CD4-positive, alpha-beta T cell treated with Interleukin-6 at 100 ng/mL for 8 hours (primary cell): Measurements from ENCODE around the gene SLC16A1.
"Not testable (repeated sequence)": the region's sequence is repeated elsewhere in the genome, so short reads cannot be mapped to it uniquely, and the experiment has no call there.

Source experiments
- DNase-seq: peaks from one replicate; pipeline ENCODE4 v3.0.0-alpha.2; 2020; ENCODE audit warnings: mixed read lengths, low spot score

Gene SLC16A1

DNA sequence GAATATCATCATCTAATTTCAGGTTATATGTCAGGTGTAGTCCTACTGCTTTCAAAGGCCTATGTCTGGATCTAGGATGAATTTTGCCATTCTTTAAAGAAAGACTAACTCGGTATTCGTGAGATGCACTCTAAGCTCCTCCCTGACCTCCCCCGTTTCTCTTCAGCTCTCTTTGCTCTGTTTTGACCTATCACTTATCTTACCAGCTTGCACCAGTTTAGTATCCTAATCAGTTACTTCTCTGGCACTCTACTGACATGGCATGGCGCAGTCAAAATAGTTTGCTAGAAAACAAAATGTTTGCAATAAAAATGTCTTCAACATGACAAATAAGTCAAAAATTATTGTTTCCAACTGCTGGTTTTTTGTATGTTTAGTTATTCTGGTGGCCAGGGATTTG lies 8.4 kb upstream of the SLC16A1 start:
- no peak for DNase-seq

GRCh38 chr1:112961072-112961471 lies 5.1 kb upstream of the SLC16A1 start:
- no peak for DNase-seq

- DNase-seq: no peak
Observed at GRCh38 chr1:112960384-112960783, 4.4 kb upstream of the SLC16A1 start.

DNA sequence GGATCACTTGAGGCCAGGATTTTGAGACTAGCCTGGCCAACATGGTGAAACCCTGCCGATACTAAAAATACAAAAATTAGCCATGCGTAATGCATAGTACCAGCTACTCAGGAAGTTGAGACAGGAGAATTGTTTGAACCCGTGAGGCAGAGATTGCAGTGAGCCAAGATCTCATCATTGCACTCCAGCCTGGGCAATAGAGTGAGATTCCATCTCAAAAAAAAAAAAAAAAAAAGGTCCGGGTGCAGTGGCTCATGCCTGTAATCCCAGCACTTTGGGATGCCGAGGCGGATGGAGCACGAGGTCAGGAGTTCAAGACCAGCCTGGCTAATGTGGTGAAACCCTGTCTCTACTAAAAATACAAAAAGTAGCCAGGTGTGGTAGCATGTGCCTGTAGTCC lies 2.2 kb upstream of the SLC16A1 start:
- not testable (repeated sequence) for DNase-seq

GRCh38 chr1:112957133-112957812 lies 1.3 kb upstream of the SLC16A1 start:
- DNase-seq: peak; percentile 54

DNA sequence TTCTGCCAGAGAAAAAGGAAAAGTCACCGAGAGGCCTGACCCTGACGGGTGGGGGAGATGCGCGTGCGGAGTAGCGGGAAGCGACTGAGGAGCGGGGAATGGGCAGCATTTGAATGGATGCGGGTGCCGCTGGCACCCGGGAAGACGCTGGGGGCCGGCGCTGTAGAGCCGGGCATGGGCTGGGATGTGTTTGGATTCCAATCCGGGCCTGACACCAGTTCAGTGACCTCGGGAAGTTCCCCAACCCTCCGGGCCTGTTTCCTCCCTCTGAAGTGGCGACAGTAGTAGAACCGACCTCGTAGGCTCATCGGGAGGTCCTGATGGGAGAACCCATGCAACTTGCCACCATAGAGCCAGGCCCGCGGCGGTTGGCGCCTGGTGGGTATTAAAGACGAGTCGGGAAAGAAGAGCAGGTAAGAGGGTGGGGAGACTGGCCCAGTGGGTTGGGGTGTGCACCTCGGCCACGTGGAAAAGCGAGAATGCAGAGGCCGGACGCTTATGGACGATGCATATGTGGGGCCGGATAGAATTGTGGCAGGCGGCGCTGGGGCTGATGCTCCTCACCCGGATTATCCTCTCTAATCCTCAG lies 642 bp upstream of the SLC16A1 start:
- DNase-seq: peak; percentile 7

- DNase-seq: peak; percentile 29
Observed at GRCh38 chr1:112954945-112955772, 837 bp downstream of the SLC16A1 start.

GRCh38 chr1:112954017-112954650 lies 1.9 kb downstream of the SLC16A1 start:
- DNase-seq: no peak

DNA sequence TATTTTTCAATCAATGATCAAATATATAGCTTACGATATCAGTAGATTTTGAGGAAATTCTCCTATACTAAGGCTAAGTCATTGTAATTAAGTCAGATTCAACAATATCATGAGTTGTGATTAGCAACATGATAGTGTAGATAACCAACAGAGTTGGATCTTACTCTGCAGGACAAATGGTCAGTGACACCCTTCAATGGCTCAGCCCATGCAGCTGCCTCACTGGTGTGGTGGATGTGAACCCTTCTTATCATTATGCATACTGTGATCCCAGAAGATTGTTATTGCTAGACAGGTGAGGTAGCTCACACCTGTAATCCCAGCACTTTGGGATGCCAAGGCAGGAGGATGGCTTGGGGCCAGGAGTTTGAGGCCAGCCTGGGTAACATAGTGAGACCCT lies 5.6 kb downstream of the SLC16A1 start:
- DNase-seq: no peak

GRCh38 chr1:112946683-112947082 lies 9.3 kb downstream of the SLC16A1 start:
- no peak for DNase-seq

GRCh38 chr1:112939810-112940209 lies 16.2 kb downstream of the SLC16A1 start:
- DNase-seq: no peak

DNA sequence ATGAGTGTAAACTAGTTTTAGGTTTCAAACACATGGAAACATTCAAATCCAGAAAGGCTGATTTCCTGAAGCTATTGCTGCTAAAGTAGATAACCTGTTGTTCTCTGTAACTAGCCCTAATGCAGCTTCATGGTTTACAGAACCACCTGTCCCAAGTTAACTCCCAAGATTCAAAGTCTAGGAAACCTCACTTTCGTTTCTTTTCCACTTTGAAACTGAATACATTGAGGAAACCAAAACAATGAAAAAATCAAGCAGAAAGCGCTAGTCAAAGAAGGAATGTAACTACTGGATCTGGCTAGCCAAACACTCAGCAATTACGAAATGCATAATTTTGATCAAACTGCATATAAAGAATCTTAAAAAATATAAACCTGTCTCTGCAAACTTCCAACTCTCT lies 17.8 kb downstream of the SLC16A1 start:
- no peak for DNase-seq

- no peak for DNase-seq
Observed at GRCh38 chr1:112937495-112937894, 18.5 kb downstream of the SLC16A1 start.

DNA sequence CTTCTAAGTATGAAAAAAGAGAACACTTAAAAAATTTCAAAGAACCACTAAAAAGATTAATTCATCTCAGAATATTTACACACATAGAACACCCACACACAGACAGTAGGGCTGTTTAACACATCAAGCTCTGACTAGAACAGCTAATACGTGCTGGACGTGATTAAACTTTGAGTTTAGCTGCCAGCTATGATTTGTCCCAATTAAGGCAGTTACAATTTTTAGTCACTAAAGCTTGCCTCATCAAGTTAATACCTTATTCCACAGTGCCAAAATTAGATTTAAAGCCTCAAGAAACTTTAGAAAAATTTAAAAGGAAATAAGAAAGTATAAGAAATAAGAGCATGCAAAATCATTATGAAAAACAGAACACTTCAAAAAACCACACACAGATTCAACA lies 18.9 kb downstream of the SLC16A1 start:
- no peak for DNase-seq

DNA sequence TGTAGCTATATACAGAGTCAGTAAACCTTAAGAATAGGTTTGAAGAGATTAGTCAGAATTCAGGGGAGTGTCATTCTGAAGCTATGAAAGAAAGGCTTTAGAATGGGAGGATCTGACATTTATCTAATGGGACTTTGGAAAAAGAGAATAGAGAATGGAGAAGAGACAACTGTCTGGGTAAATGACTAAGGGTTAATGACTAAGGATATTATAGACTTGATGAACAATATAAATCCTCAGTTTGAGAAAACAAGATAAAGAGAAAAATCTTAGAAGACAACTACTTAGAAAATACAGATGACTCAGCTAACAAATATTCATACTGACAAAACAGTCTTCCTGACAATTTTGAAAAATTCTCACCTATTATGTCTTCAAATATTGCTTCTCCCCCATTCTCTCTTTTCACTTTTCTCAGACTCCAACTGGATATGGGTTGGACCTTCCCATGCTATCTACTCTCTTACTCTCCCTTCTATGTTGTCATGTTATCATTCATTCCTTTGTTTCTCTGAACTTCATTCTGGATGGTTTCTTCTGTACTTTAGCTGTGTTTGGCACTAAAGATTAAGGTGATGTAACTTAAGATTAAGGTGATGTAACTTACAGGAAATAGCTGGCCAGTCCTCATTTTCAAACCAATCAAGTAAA lies 20.4 kb downstream of the SLC16A1 start:
- no peak for DNase-seq

GRCh38 chr1:112934577-112934976 lies 21.4 kb downstream of the SLC16A1 start:
- DNase-seq: no peak

GRCh38 chr1:112933820-112934571 lies 22.0 kb downstream of the SLC16A1 start:
- no peak for DNase-seq

GRCh38 chr1:112929979-112930378 lies 26.0 kb downstream of the SLC16A1 start:
- DNase-seq: no peak

DNA sequence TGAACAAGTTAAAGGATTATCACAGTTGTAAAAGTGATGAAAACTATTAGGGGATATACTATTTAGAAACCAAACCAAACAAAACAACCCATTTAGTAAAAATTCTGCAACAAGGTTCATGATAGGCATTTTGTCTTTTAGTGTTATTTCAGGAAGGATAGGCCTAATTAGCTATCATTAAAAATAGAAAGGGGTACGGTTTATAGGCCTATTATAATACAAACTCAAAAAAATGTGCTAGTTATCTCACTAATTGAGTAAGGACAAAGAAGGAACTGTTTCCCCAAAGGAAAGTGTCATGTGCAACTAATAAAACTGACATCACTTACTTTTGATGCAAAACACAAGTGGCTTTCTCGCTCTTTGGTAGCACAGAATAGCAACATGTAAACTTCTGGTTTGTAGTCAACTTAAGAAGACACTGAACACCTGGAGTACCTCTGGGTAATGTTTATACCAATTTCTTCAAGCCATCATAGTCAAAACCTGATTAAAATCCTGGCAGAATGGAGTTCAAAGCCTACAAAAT lies 28.5 kb downstream of the SLC16A1 start:
- DNase-seq: no peak

- DNase-seq: no peak
Observed at GRCh38 chr1:112926858-112927257, 29.1 kb downstream of the SLC16A1 start.

- no peak for DNase-seq
Observed at GRCh38 chr1:112925015-112925414, 31.0 kb downstream of the SLC16A1 start.
